H9 (cell line): ENCODE measurements around the gene THRB. TPM values are rescaled to one million over a fixed set of nuclear protein-coding genes. Genes with fewer than 3 reads are reported as not detected.

ENCODE experiments used
- DNase-seq: peaks from one replicate; pipeline ENCODE4 v3.0.0-alpha.2; 2017
- H2AFZ ChIP-seq: one replicate; pipeline ENCODE4 v1.6.1; 2013; ENCODE audit warnings: mild to moderate bottlenecking, low read length, control low read depth, moderate library complexity
- H2AK5ac ChIP-seq: 2 replicates; pipeline ENCODE4 v1.6.1; 2013; ENCODE audit warnings: low read length, control low read depth, mixed read lengths; ENCODE audit not compliant: insufficient read length
- H2BK120ac ChIP-seq: one replicate; pipeline ENCODE4 v1.6.1; 2013; ENCODE audit warnings: low read depth, mild to moderate bottlenecking, low read length, control low read depth, inconsistent platforms; ENCODE audit not compliant: poor library complexity, severe bottlenecking
- H2BK12ac ChIP-seq: 2 replicates; pipeline ENCODE4 v1.6.1; 2013; ENCODE audit warnings: low read length, control low read depth, mixed read lengths, low read depth; ENCODE audit not compliant: insufficient read length
- H2BK15ac ChIP-seq: 2 replicates; pipeline ENCODE4 v1.6.1; 2013; ENCODE audit warnings: low read depth, low read length, control low read depth
- H2BK20ac ChIP-seq: one replicate; pipeline ENCODE4 v1.6.1; 2013; ENCODE audit warnings: low read depth, mild to moderate bottlenecking, low read length, control low read depth, inconsistent platforms; ENCODE audit not compliant: poor library complexity, severe bottlenecking
- H2BK5ac ChIP-seq: 2 replicates; pipeline ENCODE4 v1.6.1; 2013; ENCODE audit warnings: low read length, control low read depth, mixed read lengths; ENCODE audit not compliant: insufficient read length
- H3K14ac ChIP-seq: 2 replicates; pipeline ENCODE4 v1.6.1; 2013; ENCODE audit warnings: low read length, control low read depth; ENCODE audit not compliant: insufficient read depth
- H3K18ac ChIP-seq: 2 replicates; pipeline ENCODE4 v1.6.1; 2013; ENCODE audit warnings: low read depth, mild to moderate bottlenecking, mixed read lengths, low read length, control low read depth; ENCODE audit not compliant: insufficient read length
- H3K23ac ChIP-seq: 2 replicates; pipeline ENCODE4 v1.6.1; 2013; ENCODE audit warnings: low read length, control low read depth, mixed read lengths, low read depth; ENCODE audit not compliant: insufficient read length
- H3K23me2 ChIP-seq: 2 replicates; pipeline ENCODE4 v1.6.1; 2013; ENCODE audit warnings: low read depth, mild to moderate bottlenecking, mixed read lengths, low read length, control low read depth; ENCODE audit not compliant: insufficient read length, poor library complexity, severe bottlenecking
- H3K27ac ChIP-seq: 2 replicates; pipeline ENCODE4 v1.5.1; 2013; ENCODE audit warnings: low read length, control low read depth, mixed read lengths, low read depth; ENCODE audit not compliant: insufficient read length
- H3K27me3 ChIP-seq: 2 replicates; pipeline ENCODE4 v1.6.1; 2013; ENCODE audit warnings: low read length, control low read depth, inconsistent platforms; ENCODE audit not compliant: insufficient read depth
- H3K4ac ChIP-seq: 2 replicates; pipeline ENCODE4 v1.6.1; 2013; ENCODE audit warnings: low read depth, mild to moderate bottlenecking, control low read depth, inconsistent platforms, low read length, moderate library complexity
- H3K4me1 ChIP-seq: 2 replicates; pipeline ENCODE4 v1.6.1; 2013; ENCODE audit warnings: low read length, control low read depth, inconsistent platforms; ENCODE audit not compliant: insufficient read depth
- H3K4me2 ChIP-seq: 2 replicates; pipeline ENCODE4 v1.6.1; 2013; ENCODE audit warnings: low read length, control low read depth, mixed read lengths; ENCODE audit not compliant: insufficient read length, insufficient read depth
- H3K56ac ChIP-seq: 2 replicates; pipeline ENCODE4 v1.6.1; 2013; ENCODE audit warnings: low read depth, mild to moderate bottlenecking, mixed read lengths, low read length, control low read depth; ENCODE audit not compliant: insufficient read length
- H3K79me1 ChIP-seq: 2 replicates; pipeline ENCODE4 v1.6.1; 2013; ENCODE audit warnings: low read depth, mild to moderate bottlenecking, moderate library complexity, low read length, control low read depth, inconsistent platforms; ENCODE audit not compliant: insufficient read depth, poor library complexity, severe bottlenecking
- H3K79me2 ChIP-seq: 2 replicates; pipeline ENCODE4 v1.6.1; 2013; ENCODE audit warnings: low read length, control low read depth, inconsistent platforms; ENCODE audit not compliant: insufficient read depth
- H3K9ac ChIP-seq: 2 replicates; pipeline ENCODE4 v1.6.1; 2013; ENCODE audit warnings: low read length, control low read depth, mixed read lengths; ENCODE audit not compliant: insufficient read length; ENCODE audit errors: extremely low read depth
- H3K9me3 ChIP-seq: one replicate; pipeline ENCODE4 v1.6.1; 2013; ENCODE audit warnings: low read depth, low read length, inconsistent platforms; ENCODE audit not compliant: control insufficient read depth
- H3T11ph ChIP-seq: one replicate; pipeline ENCODE4 v1.6.1; 2013; ENCODE audit warnings: mild to moderate bottlenecking, low read length, control low read depth, inconsistent platforms
- H4K20me1 ChIP-seq: one replicate; pipeline ENCODE4 v1.6.1; 2013; ENCODE audit not compliant: control insufficient read depth, insufficient read length, insufficient read depth
- H4K5ac ChIP-seq: 2 replicates; pipeline ENCODE4 v1.6.1; 2013; ENCODE audit warnings: low read depth, mild to moderate bottlenecking, mixed read lengths, low read length, control low read depth; ENCODE audit not compliant: insufficient read length
- H4K8ac ChIP-seq: replicated peaks from 2 replicates; pipeline ENCODE4 v1.6.1; 2013; ENCODE audit warnings: low read length, control low read depth, mixed read lengths, low read depth; ENCODE audit not compliant: insufficient read length
- H4K91ac ChIP-seq: 2 replicates; pipeline ENCODE4 v1.6.1; 2013; ENCODE audit warnings: low read depth, mild to moderate bottlenecking, moderate library complexity, mixed read lengths, low read length, control low read depth; ENCODE audit not compliant: insufficient read length
- H3K27ac Mint-ChIP-seq, 3 experiments: 2 replicates in 2 of 3; 3 replicates in 1 of 3; pipeline ENCODE4 v1.8.0; 2020 to 2021; ENCODE audit warnings: mixed read lengths in 3 of 3, mild to moderate bottlenecking in 1 of 3, moderate library complexity in 1 of 3
- H3K27me3 Mint-ChIP-seq: 2 replicates; pipeline ENCODE4 v1.8.0; 2021; ENCODE audit warnings: low read depth, mild to moderate bottlenecking, moderate library complexity, mixed read lengths
- H3K36me3 Mint-ChIP-seq, 3 experiments: 2 replicates in 2 of 3; 3 replicates in 1 of 3; pipeline ENCODE4 v1.8.0; 2020 to 2021; ENCODE audit warnings: low read depth in 3 of 3, mixed read lengths in 3 of 3; ENCODE audit not compliant: insufficient read depth in 1 of 3
- H3K4me1 Mint-ChIP-seq, 2 experiments: 2 replicates each; pipeline ENCODE4 v1.8.0; 2020; ENCODE audit warnings: mixed read lengths in 2 of 2
- H3K4me3 Mint-ChIP-seq, 2 experiments: 2 replicates in 1 of 2; 3 replicates in 1 of 2; pipeline ENCODE4 v1.8.0; 2020 to 2021; ENCODE audit warnings: mild to moderate bottlenecking in 2 of 2, mixed read lengths in 2 of 2, moderate library complexity in 1 of 2
- H3K9me3 Mint-ChIP-seq, 2 experiments: 2 replicates in 1 of 2; 3 replicates in 1 of 2; pipeline ENCODE4 v1.8.0; 2020; ENCODE audit warnings: mild to moderate bottlenecking in 2 of 2, mixed read lengths in 2 of 2, moderate library complexity in 1 of 2
- WGBS: extraction: QIAGEN DNeasy Blood & Tissue Kit; methylation state at CpG from one replicate; pipeline ENCODE4 v1.1.7; 2013; ENCODE audit warnings: missing lambda C conversion rate, low lambda C conversion rate, mixed read lengths; ENCODE audit not compliant: insufficient read length; ENCODE audit errors: extremely low coverage; 5-methylcytosine and 5-hydroxymethylcytosine counted together
- total RNA-seq: library from RNA; stranded (reverse); gene quantifications from 2 replicates; pipeline ENCODE4 v1.2.1, GENCODE V29; 2021
- TF ChIP-seq, protein P1 (sequence below): fragments of 200-600 bp; sonication (generic); conservative IDR thresholded peaks from 3 replicates; pipeline ENCODE4 v1.8.0; 2021; ENCODE audit warnings: antibody characterized with exemption, mild to moderate bottlenecking

Gene THRB
- total RNA-seq, 1 experiment from 2014 or later = 8.6 TPM

DNA sequence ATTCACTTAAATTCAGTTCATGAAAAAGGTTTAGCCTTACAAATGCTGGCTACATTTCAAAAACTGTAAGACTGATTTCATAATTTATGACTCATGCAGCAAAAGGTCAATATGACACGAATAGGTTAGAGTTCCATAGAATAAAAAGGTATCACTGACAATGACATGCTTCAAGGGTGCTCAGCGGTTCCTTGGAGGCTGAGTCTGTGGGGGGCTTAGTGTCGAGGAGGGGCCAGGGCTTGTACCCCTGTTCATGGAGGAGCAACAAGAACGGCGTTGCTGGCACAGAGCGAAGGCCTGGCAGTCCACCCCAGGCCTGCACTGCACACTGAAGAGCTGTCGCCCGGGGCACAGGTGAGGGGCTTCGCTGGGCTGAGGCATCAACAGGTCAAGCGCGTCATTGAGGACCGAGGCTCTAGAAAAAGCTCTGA lies 375.3 kb downstream of the THRB start:
- H3K4me3 Mint-ChIP-seq = no peak overlapping the region
- no peaks in the 10 kb centered on the region for H3K23me2 ChIP-seq
- no peaks in the 10 kb centered on the region for H3K27me3 ChIP-seq
- no peaks in the 10 kb centered on the region for H4K20me1 ChIP-seq
- no peak overlapping the region for H3K27ac ChIP-seq
- H3K9me3 ChIP-seq = no peaks in the 10 kb centered on the region
- DNase-seq = no peak
- H3K14ac ChIP-seq = no peak overlapping the region; the same call in 1 of the 2 replicates
- H3K4me2 ChIP-seq = no peak overlapping the region
- H3K79me1 ChIP-seq = no peaks in the 10 kb centered on the region
- no peaks in the 10 kb centered on the region for H3K4me1 ChIP-seq
- H3K18ac ChIP-seq = no peak overlapping the region
- TF ChIP-seq, protein P1, sequence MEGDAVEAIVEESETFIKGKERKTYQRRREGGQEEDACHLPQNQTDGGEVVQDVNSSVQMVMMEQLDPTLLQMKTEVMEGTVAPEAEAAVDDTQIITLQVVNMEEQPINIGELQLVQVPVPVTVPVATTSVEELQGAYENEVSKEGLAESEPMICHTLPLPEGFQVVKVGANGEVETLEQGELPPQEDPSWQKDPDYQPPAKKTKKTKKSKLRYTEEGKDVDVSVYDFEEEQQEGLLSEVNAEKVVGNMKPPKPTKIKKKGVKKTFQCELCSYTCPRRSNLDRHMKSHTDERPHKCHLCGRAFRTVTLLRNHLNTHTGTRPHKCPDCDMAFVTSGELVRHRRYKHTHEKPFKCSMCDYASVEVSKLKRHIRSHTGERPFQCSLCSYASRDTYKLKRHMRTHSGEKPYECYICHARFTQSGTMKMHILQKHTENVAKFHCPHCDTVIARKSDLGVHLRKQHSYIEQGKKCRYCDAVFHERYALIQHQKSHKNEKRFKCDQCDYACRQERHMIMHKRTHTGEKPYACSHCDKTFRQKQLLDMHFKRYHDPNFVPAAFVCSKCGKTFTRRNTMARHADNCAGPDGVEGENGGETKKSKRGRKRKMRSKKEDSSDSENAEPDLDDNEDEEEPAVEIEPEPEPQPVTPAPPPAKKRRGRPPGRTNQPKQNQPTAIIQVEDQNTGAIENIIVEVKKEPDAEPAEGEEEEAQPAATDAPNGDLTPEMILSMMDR = no peak
- H3K27me3 Mint-ChIP-seq = no peaks in the 10 kb centered on the region
- H2AK5ac ChIP-seq = no peak overlapping the region
- H3K79me2 ChIP-seq = no peaks in the 10 kb centered on the region
- no peaks in the 10 kb centered on the region; a peak in 1 of 4 replicates for H3K4me1 Mint-ChIP-seq
- no peak overlapping the region for H3K9ac ChIP-seq
- no CpG with 5 or more reads among the region's 12 CpGs for WGBS
- H3K4ac ChIP-seq = no peak overlapping the region
- no peak overlapping the region for H2BK20ac ChIP-seq
- H2BK15ac ChIP-seq = no peak overlapping the region
- no peak overlapping the region for H4K91ac ChIP-seq
- no peak overlapping the region; a peak in 1 of 7 replicates for H3K27ac Mint-ChIP-seq
- H2BK120ac ChIP-seq = no peak overlapping the region
- H3K36me3 Mint-ChIP-seq = no peaks in the 10 kb centered on the region; a peak in 1 of 7 replicates
- no peak overlapping the region for H3K23ac ChIP-seq
- H4K5ac ChIP-seq = no peak overlapping the region
- H4K8ac ChIP-seq = no peak overlapping the region
- H3K9me3 Mint-ChIP-seq = no peaks in the 10 kb centered on the region
- no peak overlapping the region for H2BK12ac ChIP-seq
- no peak overlapping the region for H2AFZ ChIP-seq
- H2BK5ac ChIP-seq = no peak overlapping the region
- no peak overlapping the region for H3K56ac ChIP-seq
- H3T11ph ChIP-seq = no peak overlapping the region
